SU-DHL-6 (cell line): ENCODE data around the gene KIRREL2.

Source experiments
- H2AFZ ChIP-seq: fragments of 200-600 bp; sonication (generic); 2 replicates; pipeline ENCODE4 v1.6.1; 2014; ENCODE audit warnings: low read depth, mild to moderate bottlenecking, moderate library complexity, mixed read lengths, antibody characterized with exemption, low read length; ENCODE audit not compliant: severe bottlenecking
- H3F3A ChIP-seq: fragments of 200-600 bp; shearing (Covaris generic); 2 replicates; pipeline ENCODE4 v1.6.0; 2016; ENCODE audit warnings: antibody characterized with exemption, mild to moderate bottlenecking; ENCODE audit not compliant: insufficient read depth
- H3K27ac ChIP-seq: fragments of 200-600 bp; sonication (generic); 2 replicates; pipeline ENCODE4 v1.5.1; 2016; ENCODE audit warnings: low read depth, mild to moderate bottlenecking, low read length, moderate library complexity, mixed read lengths
- H3K27me3 ChIP-seq: fragments of 200-600 bp; sonication (generic), shearing (Covaris generic); 2 replicates; pipeline ENCODE4 v1.6.0; 2014; ENCODE audit warnings: mild to moderate bottlenecking, low read length
- H3K36me3 ChIP-seq: fragments of 200-600 bp; sonication (generic); 2 replicates; pipeline ENCODE4 v1.6.1; 2014; ENCODE audit warnings: mild to moderate bottlenecking, low read length, mixed read lengths
- H3K4me2 ChIP-seq: fragments of 300-600, 200-600 bp; shearing (Covaris generic), sonication (generic); 2 replicates; pipeline ENCODE4 v1.6.0; 2014; ENCODE audit warnings: low read length, low read depth, mild to moderate bottlenecking; ENCODE audit not compliant: poor library complexity, severe bottlenecking
- H3K4me3 ChIP-seq: fragments of 200-600 bp; sonication (generic); 2 replicates; pipeline ENCODE4 v1.5.1; 2014; ENCODE audit warnings: antibody characterized with exemption, low read length, mild to moderate bottlenecking, mixed read lengths; ENCODE audit not compliant: insufficient read depth, poor library complexity, severe bottlenecking
- H3K79me2 ChIP-seq: fragments of 200-600 bp; sonication (generic); 2 replicates; pipeline ENCODE4 v1.6.1; 2014; ENCODE audit warnings: mild to moderate bottlenecking, low read length, moderate library complexity; ENCODE audit not compliant: insufficient read depth
- H3K9ac ChIP-seq: fragments of 200-600 bp; sonication (generic); 2 replicates; pipeline ENCODE4 v1.7.0; 2014; ENCODE audit warnings: mild to moderate bottlenecking, low read length
- H3K9me2 ChIP-seq: fragments of 200-600 bp; sonication (generic); replicated peaks from 2 replicates; pipeline ENCODE4 v1.6.1; 2014; ENCODE audit warnings: low read length; ENCODE audit not compliant: insufficient read depth
- H3K9me3 ChIP-seq: fragments of 200-600 bp; sonication (generic); 2 replicates; pipeline ENCODE4 v1.6.1; 2014; ENCODE audit warnings: low read length, mixed read lengths; ENCODE audit not compliant: insufficient read depth
- H4K20me1 ChIP-seq: fragments of 200-600 bp; sonication (generic); 2 replicates; pipeline ENCODE4 v1.6.1; 2014; ENCODE audit warnings: low read depth, mild to moderate bottlenecking, antibody characterized with exemption, low read length, moderate library complexity, mixed read lengths
- EZH2phosphoT487 ChIP-seq: fragments of 200-600 bp; sonication (generic), shearing (Covaris generic); conservative IDR thresholded peaks from 2 replicates; pipeline ENCODE4 v1.6.1; 2018; ENCODE audit warnings: mild to moderate bottlenecking, antibody characterized with exemption, low read length, moderate library complexity, mixed read lengths
- TF ChIP-seq, protein P1 (sequence below): fragments of 200-600 bp; sonication (generic); IDR thresholded peaks from one replicate; pipeline ENCODE4 v1.5.1; 2017; ENCODE audit warnings: antibody characterized with exemption, mild to moderate bottlenecking, low read length, moderate library complexity; ENCODE audit not compliant: insufficient read depth, poor library complexity, severe bottlenecking

The KIRREL2 gene

DNA sequence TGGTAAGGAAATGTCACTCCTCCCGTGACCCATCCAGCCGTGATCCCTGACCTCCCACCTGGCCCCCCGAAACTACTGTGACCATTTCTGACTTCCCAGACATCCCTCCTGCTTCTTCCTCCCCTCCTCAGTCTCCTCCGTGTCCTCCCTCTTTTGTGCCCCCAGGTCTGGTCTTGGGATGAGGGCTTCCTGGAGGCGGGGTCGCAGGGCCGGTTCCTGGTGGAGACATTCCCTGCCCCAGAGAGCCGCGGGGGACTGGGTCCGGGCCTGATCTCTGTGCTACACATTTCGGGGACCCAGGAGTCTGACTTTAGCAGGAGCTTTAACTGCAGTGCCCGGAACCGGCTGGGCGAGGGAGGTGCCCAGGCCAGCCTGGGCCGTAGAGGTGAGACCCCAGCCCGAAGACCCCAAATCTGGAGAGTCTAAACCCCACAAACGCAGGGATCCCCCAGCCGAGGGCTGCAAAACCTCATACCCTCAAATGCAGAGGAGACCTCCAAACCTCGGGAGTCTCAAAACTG is 5.0 kb downstream of the KIRREL2 start:
- H3F3A ChIP-seq = no peaks in the 10 kb centered on the region
- no peaks in the 10 kb centered on the region for H3K79me2 ChIP-seq
- H2AFZ ChIP-seq = no peak overlapping the region
- H3K4me3 ChIP-seq = no peak overlapping the region
- H3K4me2 ChIP-seq = no peak overlapping the region
- no peak overlapping the region for H3K27ac ChIP-seq
- no peak overlapping the region for H3K9ac ChIP-seq
- no peaks in the 10 kb centered on the region for H4K20me1 ChIP-seq
- TF ChIP-seq, protein P1, sequence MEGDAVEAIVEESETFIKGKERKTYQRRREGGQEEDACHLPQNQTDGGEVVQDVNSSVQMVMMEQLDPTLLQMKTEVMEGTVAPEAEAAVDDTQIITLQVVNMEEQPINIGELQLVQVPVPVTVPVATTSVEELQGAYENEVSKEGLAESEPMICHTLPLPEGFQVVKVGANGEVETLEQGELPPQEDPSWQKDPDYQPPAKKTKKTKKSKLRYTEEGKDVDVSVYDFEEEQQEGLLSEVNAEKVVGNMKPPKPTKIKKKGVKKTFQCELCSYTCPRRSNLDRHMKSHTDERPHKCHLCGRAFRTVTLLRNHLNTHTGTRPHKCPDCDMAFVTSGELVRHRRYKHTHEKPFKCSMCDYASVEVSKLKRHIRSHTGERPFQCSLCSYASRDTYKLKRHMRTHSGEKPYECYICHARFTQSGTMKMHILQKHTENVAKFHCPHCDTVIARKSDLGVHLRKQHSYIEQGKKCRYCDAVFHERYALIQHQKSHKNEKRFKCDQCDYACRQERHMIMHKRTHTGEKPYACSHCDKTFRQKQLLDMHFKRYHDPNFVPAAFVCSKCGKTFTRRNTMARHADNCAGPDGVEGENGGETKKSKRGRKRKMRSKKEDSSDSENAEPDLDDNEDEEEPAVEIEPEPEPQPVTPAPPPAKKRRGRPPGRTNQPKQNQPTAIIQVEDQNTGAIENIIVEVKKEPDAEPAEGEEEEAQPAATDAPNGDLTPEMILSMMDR = no peak
- TF ChIP-seq EZH2phosphoT487 = no peak
- H3K36me3 ChIP-seq = no peaks in the 10 kb centered on the region
- H3K9me3 ChIP-seq = no peaks in the 10 kb centered on the region
- no peaks in the 10 kb centered on the region for H3K9me2 ChIP-seq
- H3K27me3 ChIP-seq = no peaks in the 10 kb centered on the region

DNA sequence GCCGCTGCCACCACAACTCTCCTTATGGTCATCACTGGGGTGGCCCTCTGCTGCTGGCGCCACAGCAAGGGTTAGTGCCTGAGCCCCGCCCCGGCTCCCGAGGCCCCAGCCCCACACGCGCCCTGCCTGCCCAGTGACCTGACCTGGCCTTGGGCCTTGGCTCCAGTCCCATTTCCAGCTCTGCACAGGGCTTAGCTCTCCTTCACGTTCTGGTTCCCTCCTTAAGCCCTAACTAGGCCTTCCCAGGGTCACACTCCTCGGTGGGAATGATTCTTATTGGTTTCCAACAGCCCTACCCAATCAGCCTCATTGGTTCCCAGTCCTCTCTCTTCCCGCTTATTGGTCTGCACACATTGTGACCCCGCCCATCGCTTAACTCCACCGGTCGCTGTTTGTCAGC is 5.8 kb downstream of the KIRREL2 start:
- no peak overlapping the region for H3K9ac ChIP-seq
- no peaks in the 10 kb centered on the region for H3K79me2 ChIP-seq
- H2AFZ ChIP-seq = no peak overlapping the region
- H3K4me3 ChIP-seq = no peak overlapping the region
- no peak overlapping the region for H3K27ac ChIP-seq
- no peak for TF ChIP-seq EZH2phosphoT487
- TF ChIP-seq, protein P1 = no peak
- no peak overlapping the region for H3K4me2 ChIP-seq
- no peaks in the 10 kb centered on the region for H3K27me3 ChIP-seq
- H3K9me2 ChIP-seq = no peaks in the 10 kb centered on the region
- no peaks in the 10 kb centered on the region for H3F3A ChIP-seq
- no peaks in the 10 kb centered on the region for H4K20me1 ChIP-seq
- no peaks in the 10 kb centered on the region for H3K36me3 ChIP-seq
- H3K9me3 ChIP-seq = no peaks in the 10 kb centered on the region

DNA sequence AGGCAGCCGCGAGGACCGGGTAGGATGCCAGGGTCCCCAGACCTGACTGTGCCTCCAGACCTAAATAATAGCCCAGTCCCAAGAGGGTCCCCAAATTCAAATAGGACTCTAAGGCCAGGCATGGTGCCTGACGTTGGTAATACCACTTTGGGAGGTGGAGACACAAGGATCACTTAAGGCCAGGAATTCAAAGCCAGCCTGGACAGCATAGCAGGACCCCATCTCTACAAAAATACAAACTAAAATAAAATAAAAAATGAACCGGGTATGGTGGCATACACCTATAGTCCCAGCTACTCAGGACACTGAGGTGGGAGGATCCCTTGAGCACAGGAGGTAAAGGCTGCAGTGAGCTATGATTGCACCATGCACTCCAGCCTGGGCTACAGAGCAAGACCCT is 6.3 kb downstream of the KIRREL2 start:
- H3K27ac ChIP-seq = no peak overlapping the region
- no peak overlapping the region for H2AFZ ChIP-seq
- H4K20me1 ChIP-seq = no peaks in the 10 kb centered on the region
- TF ChIP-seq, protein P1 = no peak
- TF ChIP-seq EZH2phosphoT487 = no peak
- H3K9me3 ChIP-seq = no peaks in the 10 kb centered on the region
- H3K4me3 ChIP-seq = no peak overlapping the region
- no peaks in the 10 kb centered on the region for H3F3A ChIP-seq
- no peak overlapping the region for H3K9ac ChIP-seq
- H3K79me2 ChIP-seq = no peaks in the 10 kb centered on the region
- H3K36me3 ChIP-seq = no peaks in the 10 kb centered on the region
- no peaks in the 10 kb centered on the region for H3K9me2 ChIP-seq
- H3K27me3 ChIP-seq = no peaks in the 10 kb centered on the region
- no peak overlapping the region for H3K4me2 ChIP-seq
